PC-3 (cell line): ENCODE data around the gene HINFP. TPM values are rescaled to one million over a fixed set of nuclear protein-coding genes. Genes with fewer than 3 reads are reported as not detected.
A peak's percentile ranks its signal among the peaks of the same experiment; 100 is the strongest.

ENCODE experiments used
- ATAC-seq: fragments of 200-7000 bp; cut with Tn5 transposase; 2 replicates; pipeline ENCODE4 v1.9.1; 2020; ENCODE audit warnings: mild to moderate bottlenecking, moderate library complexity
- BruUV-seq: library from RNA; stranded (reverse); fragments of 400-500 nt; replicated peaks from 2 replicates; lab custom pipeline; 2021; lab: Mats Ljungman, UMichigan
- CTCF ChIA-PET: fragments of 300-600 bp; sonication (Branson Sonifier 250); formaldehyde crosslinking; loops from one replicate; lab custom pipeline; 2022; ENCODE audit warnings: antibody characterized with exemption; lab: Charles Lee
- POLR2A ChIA-PET: fragments of 300-600 bp; sonication (Branson Sonifier 250); formaldehyde crosslinking; loops from one replicate; lab custom pipeline; 2022; ENCODE audit warnings: antibody characterized with exemption; ENCODE audit not compliant: unreplicated experiment; lab: Charles Lee
- DNase-seq: peaks from one replicate; pipeline ENCODE4 v3.0.0-alpha.2; 2015
- H2AFZ ChIP-seq: fragments of 300-600 bp; sonication (generic); 2 replicates; pipeline ENCODE4 v1.6.0; 2016; ENCODE audit warnings: antibody characterized with exemption, low read length
- H3F3A ChIP-seq: fragments of 300-600 bp; sonication (generic); one replicate; pipeline ENCODE4 v1.6.0; 2017; ENCODE audit warnings: antibody characterized with exemption, low read length, control low read depth, mild to moderate bottlenecking; ENCODE audit not compliant: unreplicated experiment
- H3K27ac ChIP-seq: fragments of 300-600 bp; sonication (generic); 2 replicates; pipeline ENCODE4 v1.5.1; 2016; ENCODE audit warnings: mild to moderate bottlenecking, low read length
- H3K27me3 ChIP-seq: fragments of 300-600 bp; sonication (generic); 2 replicates; pipeline ENCODE4 v1.6.1; 2016; ENCODE audit warnings: low read length, mixed read lengths
- H3K36me3 ChIP-seq: fragments of 300-600 bp; sonication (generic); 2 replicates; pipeline ENCODE4 v1.6.1; 2016; ENCODE audit warnings: low read depth, mixed run types, low read length, mixed read lengths
- H3K4me1 ChIP-seq: fragments of 300-600 bp; sonication (generic); 2 replicates; pipeline ENCODE4 v1.5.1; 2016; ENCODE audit warnings: low read length; ENCODE audit not compliant: insufficient read depth
- H3K4me2 ChIP-seq: fragments of 300-600 bp; sonication (generic); 2 replicates; pipeline ENCODE4 v1.6.0; 2016; ENCODE audit warnings: low read length
- H3K4me3 ChIP-seq: fragments of 300-600 bp; sonication (generic); 2 replicates; pipeline ENCODE4 v1.5.1; 2016; ENCODE audit warnings: mild to moderate bottlenecking, low read length, mixed read lengths
- H3K79me2 ChIP-seq: fragments of 300-600 bp; sonication (generic); 2 replicates; pipeline ENCODE4 v1.6.1; 2017; ENCODE audit warnings: low read length, mixed read lengths
- H3K9ac ChIP-seq: fragments of 300-600 bp; sonication (generic); 2 replicates; pipeline ENCODE4 v1.6.0; 2016; ENCODE audit warnings: mild to moderate bottlenecking, low read length
- H3K9me2 ChIP-seq: fragments of 300-600 bp; sonication (generic); replicated peaks from 2 replicates; pipeline ENCODE4 v1.6.1; 2016; ENCODE audit warnings: mixed run types, low read length, mixed read lengths
- H3K9me3 ChIP-seq: fragments of 300-600 bp; sonication (generic); 2 replicates; pipeline ENCODE4 v1.6.1; 2016; ENCODE audit warnings: low read length, mixed read lengths
- H4K20me1 ChIP-seq: fragments of 300-600 bp; sonication (generic); 2 replicates; pipeline ENCODE4 v1.6.1; 2016; ENCODE audit warnings: low read length, mixed read lengths
- CTCF ChIP-seq: fragments of 300-600 bp; sonication (generic); conservative IDR thresholded peaks from 2 replicates; pipeline ENCODE4 v1.5.1; 2017; ENCODE audit warnings: antibody characterized with exemption, low read depth, mild to moderate bottlenecking, low read length
- EZH2 ChIP-seq: fragments of 300-600 bp; sonication (generic); IDR thresholded peaks from one replicate; pipeline ENCODE4 v1.6.1; 2017; ENCODE audit warnings: antibody characterized with exemption, mild to moderate bottlenecking, low read length; ENCODE audit not compliant: unreplicated experiment
- EZH2phosphoT487 ChIP-seq: fragments of 300-600 bp; sonication (generic); IDR thresholded peaks from 2 replicates; pipeline ENCODE4 v1.6.1; 2018; ENCODE audit warnings: mild to moderate bottlenecking, antibody characterized with exemption, low read length, borderline replicate concordance
- intact Hi-C: fragments of 100-400 bp; cut with micrococcal nuclease; formaldehyde crosslinking; loops from 2 replicates; pipeline ENCODE4 v1.9.0; 2023
- total RNA-seq: library from RNA; depleted of rRNA; stranded (reverse); fragments of >200 nt; gene quantifications from 2 replicates; pipeline ENCODE4 v1.2.3, GENCODE V29; 2014

Gene HINFP
- total RNA-seq, 1 experiment from 2014 or later: 24.7 TPM

- Histone ChIP-seq H3K9me2 (no peaks in the 10 kb centered on the region), H3K9me3 (no peaks in the 10 kb centered on the region), H3K4me1 (peaks cover 22% of the 10 kb centered on the region), H3K4me2 (no peak overlapping the region), H3K27ac (no peak overlapping the region), H3F3A (no peaks in the 10 kb centered on the region), H2AFZ (no peak overlapping the region), H3K4me3 (no peak overlapping the region; the same call in 1 of the 2 replicates), H3K9ac (no peak overlapping the region), H4K20me1 (no peaks in the 10 kb centered on the region), H3K36me3 (no peaks in the 10 kb centered on the region), H3K79me2 (no peaks in the 10 kb centered on the region), H3K27me3 (no peaks in the 10 kb centered on the region)
- TF ChIP-seq EZH2: no peak
- TF ChIP-seq CTCF: no peak
- TF ChIP-seq EZH2phosphoT487: no peak
- ChIA-PET CTCF (interaction anchor here (0.6 kb wide), 1 partner anchor 24 kb away, joined by 3 read pairs; no protein-coding TSS in a partner anchor), POLR2A (no interaction called here)
- peak; percentile 60 for ATAC-seq
- intact Hi-C loops: loop anchor here (1.0 to 10.0 kb wide), 2 partner anchors 29 to 157 kb away; no protein-coding TSS in a partner anchor
- peak; percentile 58 for DNase-seq
- BruUV-seq: no TSS peak
These were observed 46.6 kb downstream of the HINFP start for GRCh38 chr11:119167933-119168332.

- DNase-seq (peak; percentile 90), ATAC-seq (peak; percentile 80)
- Histone ChIP-seq H3K4me3 (peak within 1 kb of the TSS; percentile 80), H3K27ac (peak within 1 kb of the TSS; percentile 36), H4K20me1 (no peaks in the 10 kb centered on the region), H3K9me3 (no peaks in the 10 kb centered on the region), H2AFZ (peak within 1 kb of the TSS; percentile 94), H3K4me1 (peaks cover 22% of the 10 kb centered on the region), H3K4me2 (peak within 1 kb of the TSS; percentile 87), H3F3A (no peaks in the 10 kb centered on the region), H3K79me2 (no peaks in the 10 kb centered on the region), H3K9ac (peak within 1 kb of the TSS; percentile 84), H3K27me3 (no peaks in the 10 kb centered on the region), H3K36me3 (no peaks in the 10 kb centered on the region), H3K9me2 (no peaks in the 10 kb centered on the region)
- CTCF ChIA-PET: interaction anchor here (0.6 to 0.9 kb wide), 5 partner anchors 17 to 147 kb away, joined by 3 to 4 read pairs (median 3); a partner anchor contains a TSS
- BruUV-seq: no TSS peak
- peak; percentile 90 for TF ChIP-seq CTCF
- TF ChIP-seq EZH2phosphoT487: no peak
- POLR2A ChIA-PET: interaction anchor here (0.5 to 1.1 kb wide), 3 partner anchors 28 to 953 kb away, joined by 3 to 4 read pairs (median 3); partner anchors contain the start of gene HINFP
- intact Hi-C loops: loop anchor here (1.0 to 10.0 kb wide), 2 partner anchors 29 to 156 kb away; no protein-coding TSS in a partner anchor
These were observed 47.3 kb downstream of the HINFP start, which contains the start of gene NLRX1 for GRCh38 chr11:119168471-119169281. Gene NLRX1, plus strand, starts transcription at chr11:119168725. Its CDS starts 2,679 bp downstream, at chr11:119171404.
